Measurements from ENCODE around the gene CD7.
"Not testable (repeated sequence)": the region's sequence is repeated elsewhere in the genome, so short reads cannot be mapped to it uniquely, and the experiment has no call there.

The CD7 gene

DNA sequence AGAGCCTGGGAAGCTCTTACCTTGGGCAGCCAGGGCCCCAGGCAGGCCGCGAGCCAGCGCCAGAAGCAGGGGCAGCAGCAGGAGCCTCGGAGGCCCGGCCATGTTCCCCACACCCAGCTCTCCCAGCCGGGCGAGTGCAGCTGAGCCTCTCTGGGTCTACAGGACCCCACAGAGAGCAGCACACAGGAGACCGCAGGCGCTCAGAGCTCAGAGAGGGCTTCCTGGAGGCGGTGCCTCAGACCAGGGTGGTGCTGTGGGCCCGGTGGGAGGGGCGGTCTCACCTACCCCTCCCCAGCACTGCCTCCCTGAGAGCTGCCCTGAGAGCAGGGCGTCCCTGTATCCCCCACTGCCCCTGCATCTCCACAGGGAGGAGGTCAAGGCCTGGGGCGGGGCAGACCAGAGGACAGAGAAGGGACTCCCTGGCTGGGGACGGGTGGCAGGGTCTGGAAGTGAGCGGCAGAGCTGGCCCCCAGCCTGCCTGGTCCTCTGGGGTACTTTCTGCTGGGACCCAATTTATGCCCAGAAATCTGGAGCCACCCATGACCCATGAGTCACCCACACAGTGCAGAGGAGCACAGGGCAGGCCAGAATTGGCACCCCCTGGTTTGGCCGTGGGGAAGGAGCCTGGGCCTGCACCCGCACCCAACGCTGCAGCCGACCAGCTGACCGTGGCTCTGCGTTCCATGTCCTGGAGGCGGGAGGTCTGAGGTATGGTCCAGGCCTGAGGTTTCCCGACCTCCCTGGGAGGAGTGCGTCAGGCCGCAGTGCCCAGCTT, at the start of gene CD7:
TSS of gene CD7 (minus strand) at position 215 of the 775 bp plus-strand sequence. CDS start at position 102, 113 bp downstream.
- DNase-seq (ENCODE audit: low read depth) = peak; percentile 72

DNA sequence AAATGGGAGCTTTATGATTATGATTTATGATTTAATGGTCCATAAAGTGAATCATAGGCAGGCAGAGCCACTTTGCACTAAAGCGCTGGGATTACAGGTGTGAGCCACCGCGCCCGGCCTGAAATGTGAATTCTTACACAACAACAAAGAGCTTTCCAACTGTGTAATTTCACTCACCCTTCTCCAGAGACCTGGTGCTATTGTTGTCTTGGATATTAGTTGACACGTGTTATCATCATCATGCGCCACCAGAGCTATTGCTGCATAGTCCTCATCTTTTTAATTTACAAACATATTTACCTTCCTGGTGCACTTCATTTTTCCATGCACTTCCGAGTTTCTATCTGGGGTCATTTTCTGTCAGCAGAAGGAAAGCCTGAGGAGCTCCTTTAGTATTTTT, 49.3 kb upstream of the CD7 start:
- DNase-seq (ENCODE audit: low read depth) = no peak

DNA sequence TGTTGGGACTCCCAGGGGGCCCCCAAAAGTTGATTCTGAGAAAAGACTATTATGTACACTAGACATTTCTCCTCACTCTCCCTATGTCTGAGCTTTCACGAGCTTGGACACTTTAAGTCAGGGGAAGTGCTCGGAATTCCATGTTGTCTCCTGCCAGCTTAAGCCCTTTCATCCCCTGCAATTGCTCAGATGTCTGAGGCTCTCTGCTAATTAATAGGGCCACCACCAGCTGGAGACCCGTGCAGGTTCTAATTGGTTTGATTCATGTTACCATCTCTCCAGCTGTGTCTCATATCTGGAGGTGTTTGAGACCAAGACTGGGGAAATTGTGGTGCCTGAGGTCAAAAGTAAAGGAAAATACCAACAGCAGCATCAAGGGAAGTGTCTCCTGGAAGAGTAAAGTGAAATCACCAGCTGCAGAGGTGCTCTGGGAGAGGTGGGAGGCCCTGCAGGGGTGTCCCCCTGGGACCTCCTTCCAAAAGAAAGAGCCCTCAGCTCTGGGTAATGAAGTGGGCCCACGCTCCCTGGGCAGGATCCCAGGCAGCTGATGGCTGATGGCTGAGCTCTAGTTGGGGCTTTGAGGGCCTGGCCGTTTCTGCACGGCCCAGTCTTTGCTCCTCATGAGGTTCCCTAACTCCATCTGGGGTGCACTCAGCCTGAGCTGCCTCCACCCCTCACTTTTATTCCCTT, 48.3 kb upstream of the CD7 start:
- DNase-seq (ENCODE audit: low read depth) = no peak

DNA sequence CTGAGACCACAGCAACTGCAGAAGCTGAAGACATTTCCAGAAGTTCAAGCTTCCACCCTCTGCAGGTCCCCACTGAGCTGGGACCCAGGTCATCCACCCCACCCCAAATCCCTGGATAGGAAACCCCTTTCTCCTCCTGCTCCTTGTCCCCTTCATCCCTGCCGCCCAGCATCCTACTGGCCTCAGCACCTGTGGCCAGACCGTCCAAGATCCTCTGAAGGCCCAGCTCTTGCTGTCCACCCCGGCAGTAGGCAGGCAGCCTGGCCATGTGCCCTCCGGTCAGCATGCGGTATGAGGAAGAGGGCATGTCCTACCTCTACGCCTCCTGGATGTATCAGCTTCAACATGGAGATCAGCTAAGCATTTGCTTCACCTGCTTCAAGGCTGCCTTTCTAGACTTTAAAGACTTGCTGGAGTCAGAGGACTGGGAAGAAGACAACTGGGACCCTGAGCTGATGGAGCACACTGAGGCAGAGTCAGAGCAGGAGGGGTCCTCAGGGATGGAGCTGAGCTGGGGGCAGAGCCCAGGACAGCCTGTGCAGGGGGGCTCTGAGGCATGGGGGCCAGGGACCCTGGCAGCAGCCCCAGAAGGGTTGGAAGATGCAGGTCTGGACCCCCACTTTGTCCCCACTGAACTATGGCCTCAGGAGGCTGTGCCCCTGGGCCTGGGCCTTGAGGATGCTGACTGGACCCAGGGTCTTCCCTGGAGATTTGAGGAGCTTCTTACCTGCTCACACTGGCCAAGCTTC, 44.7 kb upstream of the CD7 start:
- DNase-seq (ENCODE audit: low read depth) = no peak

DNA sequence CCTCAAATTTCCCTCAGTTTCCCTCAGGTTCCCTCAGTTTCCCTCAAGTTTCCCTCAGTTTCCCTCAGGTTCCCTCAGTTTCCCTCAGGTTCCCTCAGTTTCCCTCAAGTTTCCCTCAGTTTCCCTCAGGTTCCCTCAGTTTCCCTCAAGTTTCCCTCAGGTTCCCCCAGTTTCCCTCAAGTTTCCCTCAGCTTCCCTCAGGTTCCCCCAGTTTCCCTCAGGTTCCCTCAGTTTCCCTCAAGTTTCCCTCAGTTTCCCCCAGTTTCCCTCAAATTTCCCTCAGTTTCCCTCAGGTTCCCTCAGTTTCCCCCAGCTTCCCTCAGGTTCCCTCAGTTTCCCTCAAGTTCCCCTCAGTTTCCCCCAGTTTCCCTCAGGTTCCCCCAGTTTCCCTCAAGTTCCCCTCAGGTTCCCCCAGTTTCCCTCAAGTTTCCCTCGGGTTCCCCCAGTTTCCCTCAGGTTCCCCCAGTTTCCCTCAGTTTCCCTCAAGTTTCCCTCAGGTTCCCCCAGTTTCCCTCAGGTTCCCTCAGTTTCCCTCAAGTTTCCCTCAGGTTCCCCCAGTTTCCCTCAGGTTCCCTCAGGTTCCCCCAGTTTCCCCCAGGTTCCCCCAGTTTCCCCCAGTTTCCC, 42.2 kb upstream of the CD7 start:
- not testable (repeated sequence) for DNase-seq (ENCODE audit: low read depth)

DNA sequence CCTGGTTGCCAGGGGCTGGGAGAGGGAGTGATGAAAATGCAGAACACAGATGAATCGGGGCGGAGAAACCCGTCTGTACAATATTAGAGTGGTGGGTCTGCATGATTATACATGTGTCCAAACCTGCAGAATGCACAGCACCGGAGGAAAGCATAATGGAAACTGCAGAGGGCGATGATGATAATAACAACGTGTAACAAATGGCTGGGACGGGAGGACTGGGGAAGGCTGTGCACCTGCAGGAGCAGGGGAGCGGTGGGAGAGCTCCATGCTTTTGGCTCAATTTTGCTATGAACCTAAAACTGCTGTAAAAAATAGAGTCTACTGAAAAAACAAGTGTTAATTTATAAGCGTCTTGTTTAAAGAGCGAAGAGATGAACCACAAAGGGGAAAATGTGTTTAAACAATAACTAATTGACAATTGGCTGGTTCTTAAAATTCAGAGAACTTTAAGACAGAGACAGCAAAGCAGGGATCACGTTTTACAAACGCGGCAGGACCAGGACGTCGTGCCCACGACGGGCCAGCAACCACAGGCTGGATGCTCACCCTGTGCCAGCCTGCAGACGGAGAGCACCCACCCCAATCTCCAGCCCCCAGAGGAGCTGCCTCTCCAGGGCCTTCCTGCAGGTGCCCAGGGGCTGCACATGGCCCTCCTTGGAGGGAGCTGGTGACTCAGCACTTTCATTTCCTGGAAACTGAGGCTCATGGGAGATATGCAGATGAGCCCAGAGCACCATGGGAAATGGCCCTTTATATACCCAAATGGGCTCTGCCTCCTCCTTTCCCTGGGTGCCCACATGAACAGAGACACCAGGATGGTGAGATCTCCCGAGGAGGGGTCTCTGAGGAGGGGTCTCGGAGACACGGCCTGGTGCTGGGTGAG, 41.3 kb upstream of the CD7 start, which contains the start of gene TEX19:
TSS of gene TEX19 (plus strand) at position 783 of the 886 bp plus-strand sequence. CDS start 2,904 bp downstream, outside the sequence.
- no peak for DNase-seq (ENCODE audit: low read depth)

DNA sequence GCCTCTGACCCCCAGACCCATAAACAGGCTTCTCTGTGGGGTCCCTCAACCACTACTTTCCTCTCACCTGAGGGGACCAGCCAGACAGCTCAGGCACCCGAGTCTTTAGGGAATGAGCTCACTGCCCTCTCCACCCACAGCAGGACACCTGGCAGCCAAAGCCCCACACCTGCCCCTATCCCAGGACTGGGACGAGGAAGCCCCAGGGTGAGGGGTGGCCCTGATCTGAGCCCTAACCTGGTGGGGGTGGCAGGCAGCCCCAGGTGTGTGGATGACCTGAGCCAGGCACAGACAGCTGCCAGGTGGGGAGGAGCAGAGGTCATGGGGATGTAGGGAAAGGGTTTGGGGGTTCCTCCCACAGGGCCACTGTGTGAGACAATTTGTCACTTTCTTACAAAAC, 40.0 kb upstream of the CD7 start:
- DNase-seq (ENCODE audit: low read depth) = no peak

DNA sequence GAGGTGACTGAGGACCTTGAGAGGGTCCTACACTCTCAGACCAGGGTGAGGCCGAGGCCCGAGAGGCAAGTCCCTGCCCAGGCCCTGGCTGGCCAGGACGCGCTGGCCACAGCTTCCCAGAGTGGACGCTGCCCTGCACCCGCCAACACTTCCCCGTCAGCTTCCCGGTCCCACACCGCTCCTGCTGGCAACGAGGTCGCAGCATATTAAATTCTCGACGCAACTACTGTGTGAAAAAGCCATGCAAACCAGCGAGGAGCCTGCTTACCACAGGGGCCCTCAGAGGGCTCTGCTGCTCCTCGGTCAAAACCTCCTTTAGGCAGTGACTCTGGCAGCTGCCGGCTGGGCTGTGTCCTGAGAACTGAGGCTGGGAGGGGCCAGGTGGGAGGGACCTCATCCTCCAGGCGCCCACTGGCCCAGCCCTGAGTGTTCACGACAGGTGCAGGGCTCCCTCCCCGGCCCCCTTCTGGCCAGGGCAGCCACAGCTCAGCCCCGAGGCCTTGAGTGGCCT, 39.5 kb upstream of the CD7 start:
- no peak for DNase-seq (ENCODE audit: low read depth)

DNA sequence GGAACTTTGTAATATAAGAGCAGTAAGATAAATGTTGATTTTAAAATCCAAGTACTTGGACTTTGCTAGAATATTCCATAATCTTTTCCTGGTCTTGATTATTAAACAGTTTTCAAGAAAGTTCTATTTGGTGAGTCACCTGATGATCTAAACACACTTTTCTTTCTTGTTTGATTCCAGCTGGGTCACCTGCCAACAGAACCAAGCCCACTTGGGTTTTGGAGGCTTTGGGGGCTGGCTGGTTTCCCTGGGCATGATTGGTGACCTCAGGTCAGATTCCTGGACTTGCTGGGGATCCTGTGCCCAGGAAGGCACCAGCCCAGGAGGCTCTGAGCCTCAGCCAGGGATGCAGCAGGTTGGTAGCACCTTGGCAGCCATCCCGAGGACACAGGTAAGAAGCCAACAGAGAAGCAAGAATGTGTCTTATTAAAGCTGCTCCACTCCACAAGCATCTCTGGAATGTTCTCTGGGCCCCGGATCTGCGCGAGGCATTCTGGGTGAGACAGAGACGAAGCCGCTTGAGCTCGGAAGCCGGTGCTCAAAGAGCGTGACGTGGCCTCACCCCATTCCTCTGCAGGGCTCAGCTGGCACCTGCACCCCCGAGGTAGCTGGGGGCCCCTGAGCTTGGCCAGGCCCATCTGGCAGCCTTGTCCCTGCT, 38.5 kb upstream of the CD7 start:
- DNase-seq (ENCODE audit: low read depth) = no peak

DNA sequence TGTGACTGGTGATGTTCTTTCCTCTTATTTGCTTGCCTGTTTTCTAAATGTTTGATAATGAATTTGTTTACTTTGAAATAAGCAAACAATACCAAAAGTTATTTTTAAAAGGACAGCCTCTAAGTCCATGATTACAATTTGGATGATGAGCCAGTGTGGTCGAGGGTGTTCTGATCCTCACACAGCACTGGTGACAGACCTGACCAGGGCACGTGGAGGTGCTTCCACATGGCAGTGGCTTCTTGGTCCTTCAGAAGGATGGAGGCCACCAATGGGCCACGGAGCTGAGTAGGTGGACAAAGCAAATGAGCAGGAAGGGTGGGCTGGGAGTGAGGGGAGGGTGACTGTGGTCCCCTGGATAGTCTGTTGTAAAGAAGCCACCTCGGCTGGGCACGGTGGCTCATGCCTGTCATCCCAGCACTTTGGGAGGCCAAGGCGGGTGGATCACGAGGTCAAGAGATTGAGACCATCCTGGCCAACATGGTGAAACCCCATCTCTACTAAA, 37.4 kb upstream of the CD7 start:
- DNase-seq (ENCODE audit: low read depth) = no peak

DNA sequence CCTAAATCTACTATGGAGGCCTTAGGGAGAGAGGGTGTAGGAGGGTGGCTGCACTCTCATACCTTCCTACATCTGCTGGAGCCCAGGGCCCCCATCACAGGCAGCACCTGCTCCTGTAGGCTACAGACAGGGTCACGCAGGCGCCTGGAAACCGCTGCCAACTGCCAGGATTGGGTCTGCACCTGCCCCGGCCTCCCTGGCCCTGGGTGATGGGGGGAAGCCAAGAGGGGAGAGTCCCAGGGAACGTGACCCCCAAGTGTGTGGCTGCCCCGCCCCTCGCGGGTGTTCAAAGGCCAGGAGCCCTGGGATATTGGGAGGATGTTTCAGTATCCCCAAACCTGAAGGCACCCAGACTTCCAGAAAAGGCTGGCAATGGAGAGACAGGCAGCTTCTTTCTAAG, 36.1 kb upstream of the CD7 start:
- DNase-seq (ENCODE audit: low read depth) = no peak

DNA sequence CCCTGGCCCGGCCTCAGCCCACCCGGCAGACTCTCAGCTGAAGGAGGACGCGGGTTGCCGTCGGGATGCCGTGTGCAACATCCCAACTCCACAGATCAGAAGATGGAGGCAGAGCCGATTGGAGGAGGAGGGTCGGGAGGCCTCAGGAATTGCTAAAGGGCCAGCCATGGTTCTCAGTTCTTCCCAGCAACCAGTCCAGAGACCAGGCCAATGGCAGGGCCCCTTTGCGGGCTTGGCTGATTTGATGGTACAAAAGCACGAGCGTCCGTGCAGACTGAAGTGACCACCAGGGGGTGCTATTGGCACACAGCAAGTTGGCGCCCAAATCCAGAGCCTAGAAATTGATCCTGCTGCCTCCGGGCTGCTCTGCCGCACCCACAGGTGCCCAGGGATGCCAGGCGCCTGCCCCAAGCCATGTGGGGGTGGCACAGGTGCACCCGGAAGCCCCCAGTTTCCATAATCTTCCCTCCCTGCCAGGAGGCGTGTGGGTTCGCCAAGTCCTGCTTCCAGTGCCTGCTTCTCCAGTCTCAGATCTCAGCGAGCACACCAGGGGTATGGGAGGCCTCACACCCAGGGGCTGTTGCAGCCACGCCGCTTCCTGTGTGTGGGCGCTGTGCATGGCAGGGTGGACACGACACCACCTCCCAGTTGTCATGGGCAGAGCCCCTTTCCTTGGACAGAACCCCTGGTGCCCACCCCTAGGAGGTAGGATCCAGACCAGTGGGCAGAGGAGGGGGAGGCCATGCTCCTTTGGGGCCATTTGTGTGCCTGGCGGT, 34.5 kb upstream of the CD7 start:
- DNase-seq (ENCODE audit: low read depth) = peak; percentile 72

DNA sequence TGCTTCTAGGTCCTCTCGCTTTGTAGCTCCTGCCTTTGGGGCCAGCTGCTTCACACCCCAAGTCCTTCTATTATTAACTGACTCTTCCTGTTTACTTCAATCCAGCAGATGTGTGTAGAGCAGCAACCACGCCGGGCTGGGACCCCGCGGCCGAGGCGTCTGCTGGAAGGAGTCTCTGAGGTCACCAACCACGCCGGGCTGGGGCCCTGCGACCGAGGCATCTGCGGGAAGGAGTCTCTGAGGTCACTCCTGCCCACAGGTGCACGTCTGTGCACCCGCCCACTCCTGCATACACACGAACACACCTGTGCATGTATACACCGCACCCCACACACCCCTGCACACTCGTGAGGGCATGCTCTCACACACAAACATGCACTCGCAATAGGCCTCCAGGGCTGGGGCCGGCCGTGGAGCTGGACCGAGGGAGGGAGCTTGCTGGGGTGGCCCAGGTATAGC, 33.9 kb upstream of the CD7 start:
- no peak for DNase-seq (ENCODE audit: low read depth)

DNA sequence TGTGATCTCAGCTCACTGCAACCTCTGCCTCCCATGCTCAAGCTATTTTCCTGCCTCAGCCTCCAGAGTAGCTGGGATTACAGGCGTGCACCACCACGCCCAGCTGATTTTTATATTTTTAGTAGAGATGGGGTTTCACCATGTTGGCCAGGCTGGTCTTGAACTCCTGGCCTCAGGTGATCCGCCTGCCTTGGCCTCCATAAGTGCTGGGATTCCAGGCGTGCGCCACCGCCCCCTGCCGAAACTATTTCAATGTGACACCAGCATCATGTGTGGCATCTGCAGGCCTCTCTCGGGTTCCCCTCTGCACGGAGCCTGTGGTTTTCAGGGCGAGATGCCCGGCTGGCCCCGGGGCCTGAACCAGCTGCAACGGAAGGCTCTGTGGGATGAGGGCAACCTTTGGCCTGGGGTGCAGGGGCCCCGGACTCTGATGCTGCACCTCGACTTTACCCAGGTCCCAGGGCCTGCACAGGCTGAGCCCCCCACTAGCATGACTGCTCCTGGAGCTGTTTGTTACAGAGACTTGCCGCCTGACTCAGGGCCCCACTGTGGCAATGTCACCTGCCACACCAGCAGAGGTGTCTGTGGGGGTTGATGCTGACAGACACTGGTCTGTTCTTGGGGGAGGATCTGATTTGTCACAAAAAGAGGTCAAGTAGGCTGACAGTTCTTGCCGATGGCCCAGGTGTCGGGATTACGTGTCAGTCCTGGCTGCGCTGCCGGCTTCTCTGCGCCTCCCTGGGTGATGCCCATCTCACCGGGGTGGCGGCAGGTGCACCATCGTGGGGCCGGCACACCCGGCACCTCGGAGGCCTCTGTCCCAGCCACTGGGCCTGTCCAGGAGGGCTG, 33.0 kb upstream of the CD7 start:
- DNase-seq (ENCODE audit: low read depth) = peak; percentile 53

DNA sequence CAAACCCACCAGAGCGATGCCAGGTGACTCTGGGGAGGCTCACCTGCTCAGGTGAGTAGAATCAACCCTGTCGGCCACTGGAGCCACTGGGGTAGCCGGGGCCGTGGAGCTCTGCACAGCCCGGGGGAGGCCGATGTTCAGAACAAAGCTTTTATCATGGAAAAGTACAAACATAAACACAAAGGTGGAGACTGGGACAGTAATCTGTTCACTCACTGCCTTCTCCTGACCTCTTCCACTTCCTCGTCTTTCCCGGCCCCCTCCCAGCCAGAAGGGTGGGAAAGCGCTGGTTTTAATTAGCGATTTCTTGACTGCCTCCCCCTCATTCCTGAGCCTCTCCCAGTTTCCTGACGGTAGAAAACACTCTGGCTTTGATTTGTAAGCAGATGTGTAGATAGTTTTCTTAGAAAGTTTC, 31.9 kb upstream of the CD7 start:
- DNase-seq (ENCODE audit: low read depth) = no peak

DNA sequence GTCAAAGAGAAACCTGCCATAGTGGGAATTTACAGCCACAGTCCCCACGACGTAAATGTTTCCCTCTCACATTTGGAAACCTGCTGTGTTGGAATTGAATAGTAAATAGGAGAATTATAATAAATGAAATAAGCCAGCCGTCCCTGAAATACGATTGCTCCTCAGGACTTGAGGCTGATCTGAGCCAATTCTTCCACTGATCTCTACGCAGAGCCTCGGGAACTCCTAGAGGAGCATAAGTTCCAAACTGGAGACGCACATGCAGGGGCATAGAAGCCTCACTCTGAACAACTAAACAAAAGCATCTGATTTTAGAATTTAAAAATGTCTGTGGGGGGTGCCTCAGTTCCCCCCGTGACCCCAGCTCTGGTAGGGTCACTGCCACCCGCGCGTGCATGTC, 31.5 kb upstream of the CD7 start:
- no peak for DNase-seq (ENCODE audit: low read depth)

DNA sequence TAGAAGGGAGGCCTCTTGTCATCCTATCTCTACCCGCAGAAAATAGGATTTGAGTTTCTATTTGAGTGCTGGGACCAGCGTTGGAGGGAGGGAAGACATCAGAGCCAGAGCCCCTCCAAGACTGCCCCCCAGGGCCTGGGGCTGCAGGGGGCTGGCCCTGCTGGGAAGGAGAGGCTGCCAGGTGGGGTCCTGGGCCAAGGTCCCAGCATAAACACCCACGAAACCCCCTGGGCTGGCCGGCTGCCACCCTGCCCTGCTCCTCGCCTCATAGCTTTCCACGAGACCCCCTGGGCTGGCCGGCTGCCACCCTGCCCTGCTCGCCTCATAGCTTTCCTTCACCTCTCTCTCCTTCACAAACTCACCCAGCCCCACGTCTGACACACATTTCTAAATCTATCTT, 31.0 kb upstream of the CD7 start:
- no peak for DNase-seq (ENCODE audit: low read depth)

DNA sequence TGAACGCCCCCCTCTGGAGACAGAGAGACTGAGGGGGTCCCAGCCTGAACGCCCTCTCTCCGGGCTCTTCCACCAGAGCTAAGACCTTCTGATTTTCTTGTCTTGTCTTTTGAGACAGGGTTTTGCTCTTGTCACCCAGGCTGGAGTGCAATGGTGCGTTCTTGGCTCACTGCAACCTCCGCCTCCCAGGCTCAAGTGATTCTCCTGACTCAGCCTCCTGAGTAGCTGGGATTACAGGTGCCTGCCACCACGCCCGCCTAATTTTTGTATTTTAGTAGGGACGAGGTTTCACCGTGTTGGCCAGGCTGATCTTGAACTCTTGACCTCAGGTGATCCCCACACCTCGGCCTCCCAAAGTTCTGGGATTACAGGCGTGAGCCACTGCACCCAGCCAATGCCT, 30.6 kb upstream of the CD7 start:
- DNase-seq (ENCODE audit: low read depth) = not testable (repeated sequence)

All from activated T-cell treated with anti-CD3 and anti-CD28 coated beads for 48 hours (primary cell).